ENCODE results near the gene ATP6V1B1. TPM values are rescaled to one million over a fixed set of nuclear protein-coding genes. Genes with fewer than 3 reads are reported as not detected.

The ATP6V1B1 gene
- total RNA-seq, 4 donors from 2014 or later: 1.2 to 2.5 TPM; not detected in 2

DNA sequence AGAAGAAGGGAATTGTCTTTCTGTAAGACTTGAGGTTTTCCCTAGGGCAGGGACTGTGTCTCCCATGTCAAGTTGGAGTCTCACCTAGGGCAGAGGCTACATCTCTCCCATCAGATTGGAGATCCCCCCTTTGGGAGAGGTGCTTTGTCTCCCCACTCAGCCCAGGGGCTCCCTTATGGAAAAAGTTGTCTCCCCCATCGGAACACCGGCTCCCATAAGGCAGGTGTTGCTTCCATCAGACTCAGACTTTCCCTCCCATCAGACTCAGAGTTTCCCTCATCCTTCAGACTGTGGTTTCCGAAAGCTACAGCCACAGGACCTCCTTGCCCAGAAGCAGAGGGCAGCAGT lies 48.5 kb downstream of the ATP6V1B1 start:
- Histone ChIP-seq H3K36me3 (peaks cover 0 to 67% (median 4%) of the 10 kb centered on the region in 3 donors), H3K9me3 (no peaks in the 10 kb centered on the region), H3K27me3 (no peaks in the 10 kb centered on the region), H3K4me3 (no peak overlapping the region), H3K4me1 (peaks cover 0 to 38% (median 3%) of the 10 kb centered on the region in 4 donors), H3K27ac (no peak overlapping the region)
- WGBS, 2 donors: 82 to 93% methylated on average over 3 of the region's 3 CpGs
- TF ChIP-seq EP300 (IDR thresholded peaks at IDR 0.05) (no peak), POLR2A (IDR thresholded peaks at IDR 0.05) (no peak)
- TF ChIP-seq, protein P1, sequence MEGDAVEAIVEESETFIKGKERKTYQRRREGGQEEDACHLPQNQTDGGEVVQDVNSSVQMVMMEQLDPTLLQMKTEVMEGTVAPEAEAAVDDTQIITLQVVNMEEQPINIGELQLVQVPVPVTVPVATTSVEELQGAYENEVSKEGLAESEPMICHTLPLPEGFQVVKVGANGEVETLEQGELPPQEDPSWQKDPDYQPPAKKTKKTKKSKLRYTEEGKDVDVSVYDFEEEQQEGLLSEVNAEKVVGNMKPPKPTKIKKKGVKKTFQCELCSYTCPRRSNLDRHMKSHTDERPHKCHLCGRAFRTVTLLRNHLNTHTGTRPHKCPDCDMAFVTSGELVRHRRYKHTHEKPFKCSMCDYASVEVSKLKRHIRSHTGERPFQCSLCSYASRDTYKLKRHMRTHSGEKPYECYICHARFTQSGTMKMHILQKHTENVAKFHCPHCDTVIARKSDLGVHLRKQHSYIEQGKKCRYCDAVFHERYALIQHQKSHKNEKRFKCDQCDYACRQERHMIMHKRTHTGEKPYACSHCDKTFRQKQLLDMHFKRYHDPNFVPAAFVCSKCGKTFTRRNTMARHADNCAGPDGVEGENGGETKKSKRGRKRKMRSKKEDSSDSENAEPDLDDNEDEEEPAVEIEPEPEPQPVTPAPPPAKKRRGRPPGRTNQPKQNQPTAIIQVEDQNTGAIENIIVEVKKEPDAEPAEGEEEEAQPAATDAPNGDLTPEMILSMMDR (IDR thresholded peaks at IDR 0.05): no peak
- DNase-seq (ENCODE audit: low spot score in 2 of 2): no peak

DNA sequence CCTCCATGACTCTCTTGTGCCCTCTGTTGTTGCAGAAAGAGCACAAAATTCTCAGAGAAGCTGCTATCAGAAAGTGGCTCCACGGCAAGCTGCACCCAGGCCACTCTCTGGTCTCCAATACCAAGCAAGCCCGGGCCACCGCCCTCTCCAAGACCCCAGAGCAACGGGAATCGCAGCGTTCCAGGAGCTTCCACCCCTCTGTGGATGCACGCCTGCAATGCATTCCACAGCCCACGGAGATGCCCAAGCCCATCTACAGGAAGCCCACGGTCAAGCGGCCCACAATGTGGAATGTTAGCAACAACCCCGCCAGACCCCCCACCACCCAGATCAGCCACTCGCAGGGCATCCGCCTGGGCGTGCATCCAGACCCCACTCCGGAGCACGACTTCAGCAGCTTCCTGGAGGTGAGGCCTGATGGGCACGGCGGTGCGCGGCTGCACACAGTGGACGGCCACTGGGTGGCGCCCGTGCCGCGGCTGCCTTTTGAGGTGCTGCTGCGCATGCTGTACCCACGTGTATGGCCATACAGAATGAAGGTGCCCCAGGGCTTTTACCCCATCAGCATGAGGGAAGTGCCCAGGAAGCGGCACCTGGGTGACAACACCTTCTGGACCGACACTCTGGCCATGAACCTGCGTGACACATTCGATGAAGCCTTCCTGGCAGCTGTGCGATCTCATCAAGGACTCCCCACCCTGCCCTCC lies 49.0 kb downstream of the ATP6V1B1 start:
- no peaks in the 10 kb centered on the region for H3K9me3 ChIP-seq
- H3K27me3 ChIP-seq: no peaks in the 10 kb centered on the region
- WGBS, 2 donors: 33 to 82% methylated on average over 4 to 22 of the region's 32 CpGs
- H3K36me3 ChIP-seq: peaks cover 0 to 72% (median 9%) of the 10 kb centered on the region in 3 donors
- TF ChIP-seq POLR2A (IDR thresholded peaks at IDR 0.05): no peak
- TF ChIP-seq, protein P1 (IDR thresholded peaks at IDR 0.05): peak; percentile 56 to 72 (median 70)
- no peak for DNase-seq (ENCODE audit: low spot score in 2 of 2)
- no peak overlapping the region for H3K4me3 ChIP-seq
- no peak overlapping the region for H3K27ac ChIP-seq
- H3K4me1 ChIP-seq: peaks cover 0 to 35% (median 3%) of the 10 kb centered on the region in 4 donors

DNA sequence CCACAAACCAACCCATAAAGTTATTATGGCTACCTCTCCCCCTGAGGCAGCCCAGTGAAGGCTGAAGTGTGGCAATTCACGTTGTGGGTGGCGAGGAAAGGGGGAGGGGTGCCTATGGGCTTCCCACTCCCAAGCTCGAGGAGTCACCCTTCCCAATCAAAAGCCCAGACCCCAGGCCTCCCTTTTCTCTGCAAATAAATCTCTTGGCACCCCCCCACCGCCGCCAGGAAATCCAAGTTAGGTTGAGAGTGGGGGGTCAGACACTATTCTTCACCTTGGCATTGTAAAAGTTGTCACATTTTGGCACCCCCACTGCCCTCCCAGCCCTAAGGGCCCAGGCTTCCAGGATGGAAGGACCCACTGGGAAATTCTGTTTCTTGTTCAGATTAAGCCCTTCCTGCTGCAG lies 49.6 kb downstream of the ATP6V1B1 start:
- Histone ChIP-seq H3K9me3 (no peaks in the 10 kb centered on the region), H3K4me3 (no peak overlapping the region), H3K36me3 (peaks cover 0 to 78% (median 13%) of the 10 kb centered on the region in 3 donors), H3K4me1 (peaks cover 0 to 39% (median 3%) of the 10 kb centered on the region in 4 donors), H3K27ac (no peak overlapping the region), H3K27me3 (no peaks in the 10 kb centered on the region)
- DNase-seq (ENCODE audit: low spot score in 2 of 2): no peak
- TF ChIP-seq EP300 (IDR thresholded peaks at IDR 0.05) (no peak), POLR2A (IDR thresholded peaks at IDR 0.05) (no peak)
- TF ChIP-seq, protein P1 (IDR thresholded peaks at IDR 0.05): no peak
- 59 to 75% methylated on average over 5 of the region's 5 CpGs for WGBS, 2 donors

DNA sequence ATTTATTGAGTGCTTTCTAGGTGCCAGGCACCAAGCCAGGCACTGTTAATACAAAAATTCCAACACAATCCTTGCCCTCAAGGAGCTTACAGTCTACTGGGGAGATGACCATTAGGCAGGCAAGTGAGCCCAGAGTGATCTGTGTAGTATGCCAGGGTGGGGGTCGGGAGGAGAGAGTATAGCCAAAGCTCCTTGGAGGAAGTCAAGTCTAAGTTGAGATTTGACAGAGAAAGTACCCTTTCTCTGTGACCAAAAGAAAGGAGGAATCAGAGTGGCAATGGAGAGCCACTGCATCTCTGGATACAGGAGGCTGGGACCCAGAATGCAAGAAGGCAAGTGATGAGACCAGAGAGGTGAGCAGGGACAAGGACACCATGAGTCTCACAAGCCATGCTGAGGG lies 50.3 kb downstream of the ATP6V1B1 start:
- H3K27me3 ChIP-seq: no peaks in the 10 kb centered on the region
- H3K36me3 ChIP-seq: peaks cover 0 to 84% (median 13%) of the 10 kb centered on the region in 3 donors
- H3K9me3 ChIP-seq: no peaks in the 10 kb centered on the region
- no peak for DNase-seq (ENCODE audit: low spot score in 2 of 2)
- peaks cover 0 to 46% (median 3%) of the 10 kb centered on the region in 4 donors for H3K4me1 ChIP-seq
- no peak overlapping the region for H3K4me3 ChIP-seq
- 96 to 100% methylated on average over 1 of the region's 1 CpG for WGBS, 2 donors
- TF ChIP-seq, protein P1 (IDR thresholded peaks at IDR 0.05): no peak
- TF ChIP-seq POLR2A (IDR thresholded peaks at IDR 0.05) (no peak), EP300 (IDR thresholded peaks at IDR 0.05) (no peak)
- H3K27ac ChIP-seq: no peak overlapping the region

DNA sequence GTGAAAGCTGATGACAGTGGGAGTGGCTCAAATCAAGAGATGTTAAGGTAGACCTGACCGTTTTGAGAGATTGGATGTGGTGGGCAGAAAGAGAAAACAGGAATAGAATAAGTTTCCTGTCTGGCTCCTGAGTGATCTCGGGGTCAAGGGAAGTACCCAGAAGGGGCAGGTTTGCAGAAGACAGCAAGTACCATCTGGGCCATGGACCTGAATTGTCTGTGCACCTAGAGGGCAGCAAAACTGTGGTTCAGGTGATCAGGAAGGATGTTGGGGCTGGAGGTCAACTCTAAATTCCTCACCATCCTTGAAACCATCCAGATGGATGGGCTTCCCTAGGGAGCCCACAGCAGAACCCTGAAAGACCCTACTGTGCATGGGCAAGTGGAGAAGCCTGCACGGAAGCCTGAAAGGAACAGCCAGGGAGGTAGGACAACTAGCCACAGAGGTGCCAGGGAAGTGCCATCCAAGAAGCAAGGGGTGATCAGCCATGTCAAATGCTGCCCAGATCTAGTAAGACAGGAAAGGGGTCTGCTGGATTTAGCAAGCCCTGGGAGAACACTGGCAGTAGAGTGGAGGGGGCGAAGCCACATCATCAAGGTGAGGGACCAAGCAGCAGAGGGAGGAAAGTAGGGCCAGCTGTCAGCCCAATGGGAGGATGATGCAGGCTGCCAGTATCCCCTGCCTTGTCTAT lies 50.9 kb downstream of the ATP6V1B1 start:
- Histone ChIP-seq H3K4me3 (no peak overlapping the region), H3K27ac (no peak overlapping the region), H3K36me3 (peaks cover 0 to 91% (median 13%) of the 10 kb centered on the region in 3 donors), H3K27me3 (no peaks in the 10 kb centered on the region), H3K4me1 (peaks cover 0 to 53% (median 3%) of the 10 kb centered on the region in 4 donors), H3K9me3 (no peaks in the 10 kb centered on the region)
- WGBS, 2 donors: 89 to 92% methylated on average over 4 of the region's 4 CpGs
- no peak for TF ChIP-seq EP300 (IDR thresholded peaks at IDR 0.05)
- no peak for TF ChIP-seq POLR2A (IDR thresholded peaks at IDR 0.05)
- TF ChIP-seq, protein P1 (IDR thresholded peaks at IDR 0.05): no peak
- DNase-seq (ENCODE audit: low spot score in 2 of 2): no peak

All from tibial nerve (tissue), 4 donors.